Thyroid gland (tissue), 4 donors: ENCODE results near the gene ASB10. TPM values are rescaled to one million over a fixed set of nuclear protein-coding genes. Genes with fewer than 3 reads are reported as not detected.

Experiments used
- DNase-seq, 2 donors: peaks; one replicate each; pipeline ENCODE4 v3.0.0-alpha.2; 2019
- H3K27ac ChIP-seq, 3 donors: fragments of 200-600 bp; sonication (generic); 1 replicate in 2 of 3; 2 replicates in 1 of 3; pipeline ENCODE4 v1.5.1; 2016 to 2019; ENCODE audit warnings: mild to moderate bottlenecking in 1 of 3, moderate library complexity in 1 of 3
- H3K27me3 ChIP-seq: fragments of 200-600 bp; sonication (generic); one replicate; pipeline ENCODE4 v1.5.1; 2019
- H3K36me3 ChIP-seq, 2 donors: fragments of 200-600 bp; sonication (generic); one replicate each; pipeline ENCODE4 v1.5.1; 2016 to 2019
- H3K4me1 ChIP-seq, 2 donors: fragments of 200-600 bp; sonication (generic); one replicate each; pipeline ENCODE4 v1.5.1; 2017 to 2019
- H3K4me3 ChIP-seq, 3 donors: fragments of 200-600 bp; sonication (generic); replicated peaks in 1 of 3; 1 replicate in 2 of 3; 2 replicates in 1 of 3; pipeline ENCODE4 v1.5.1; 2016; ENCODE audit warnings: mild to moderate bottlenecking in 1 of 3
- H3K9me3 ChIP-seq: fragments of 200-600 bp; sonication (generic); one replicate; pipeline ENCODE4 v1.5.1; 2017
- POLR2A ChIP-seq, 2 donors: fragments of 450-650 bp; IDR thresholded peaks; one replicate each; pipeline ENCODE4 v1.6.1; 2017; ENCODE audit warnings: antibody characterized with exemption in 2 of 2, mild to moderate bottlenecking in 2 of 2, moderate library complexity in 1 of 2
- WGBS, 2 donors: methylation state at CpG; one replicate each; pipeline ENCODE4 v1.1.5; 2017; 5-methylcytosine and 5-hydroxymethylcytosine counted together
- intact Hi-C: fragments of 100-400 bp; cut with DNase I; formaldehyde crosslinking; loops from one replicate; pipeline ENCODE4 v1.15.1; 2023
- total RNA-seq, 4 donors: library from RNA; depleted of rRNA; stranded (reverse); fragments of >200 nt; gene quantifications; one replicate each; pipeline ENCODE4 v1.2.3, GENCODE V29; 2016
- TF ChIP-seq, protein P1 (sequence below), 6 experiments: fragments of 200-600 bp in 3 of 6; fragments of 450-650 bp in 3 of 6; sonication (generic) in 3 of 6; IDR thresholded peaks; one replicate each; pipeline ENCODE4 v1.5.1; 2016 to 2019; ENCODE audit warnings: antibody characterized with exemption in 6 of 6, mild to moderate bottlenecking in 2 of 6, inconsistent platforms in 1 of 6, moderate library complexity in 1 of 6

Gene ASB10
- total RNA-seq, 4 donors from 2014 or later: not detected

- Histone ChIP-seq H3K36me3 (no peaks in the 10 kb centered on the region), H3K4me3 (no peak overlapping the region), H3K27ac (no peak overlapping the region), H3K4me1 (no peaks in the 10 kb centered on the region), H3K9me3 (no peaks in the 10 kb centered on the region), H3K27me3 (no peaks in the 10 kb centered on the region)
- no peak for DNase-seq
- intact Hi-C loops: no loop called here
- WGBS, 2 donors: 66 to 71% methylated on average over 9 of the region's 9 CpGs
- TF ChIP-seq, protein P1, sequence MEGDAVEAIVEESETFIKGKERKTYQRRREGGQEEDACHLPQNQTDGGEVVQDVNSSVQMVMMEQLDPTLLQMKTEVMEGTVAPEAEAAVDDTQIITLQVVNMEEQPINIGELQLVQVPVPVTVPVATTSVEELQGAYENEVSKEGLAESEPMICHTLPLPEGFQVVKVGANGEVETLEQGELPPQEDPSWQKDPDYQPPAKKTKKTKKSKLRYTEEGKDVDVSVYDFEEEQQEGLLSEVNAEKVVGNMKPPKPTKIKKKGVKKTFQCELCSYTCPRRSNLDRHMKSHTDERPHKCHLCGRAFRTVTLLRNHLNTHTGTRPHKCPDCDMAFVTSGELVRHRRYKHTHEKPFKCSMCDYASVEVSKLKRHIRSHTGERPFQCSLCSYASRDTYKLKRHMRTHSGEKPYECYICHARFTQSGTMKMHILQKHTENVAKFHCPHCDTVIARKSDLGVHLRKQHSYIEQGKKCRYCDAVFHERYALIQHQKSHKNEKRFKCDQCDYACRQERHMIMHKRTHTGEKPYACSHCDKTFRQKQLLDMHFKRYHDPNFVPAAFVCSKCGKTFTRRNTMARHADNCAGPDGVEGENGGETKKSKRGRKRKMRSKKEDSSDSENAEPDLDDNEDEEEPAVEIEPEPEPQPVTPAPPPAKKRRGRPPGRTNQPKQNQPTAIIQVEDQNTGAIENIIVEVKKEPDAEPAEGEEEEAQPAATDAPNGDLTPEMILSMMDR (IDR thresholded peaks at IDR 0.05): no peak
- TF ChIP-seq POLR2A (IDR thresholded peaks at IDR 0.05): no peak
Measured at GRCh38 chr7:151207315-151207714, 20.3 kb upstream of the ASB10 start.

- H3K9me3 ChIP-seq: no peaks in the 10 kb centered on the region
- WGBS, 2 donors: 58 to 69% methylated on average over 9 of the region's 9 CpGs
Measured at GRCh38 chr7:151206914-151207313, 19.9 kb upstream of the ASB10 start.

GRCh38 chr7:151205730-151206129 lies 18.7 kb upstream of the ASB10 start:
- Histone ChIP-seq H3K4me1 (no peaks in the 10 kb centered on the region), H3K36me3 (no peaks in the 10 kb centered on the region), H3K4me3 (no peak overlapping the region), H3K27me3 (no peaks in the 10 kb centered on the region), H3K27ac (no peak overlapping the region), H3K9me3 (no peaks in the 10 kb centered on the region)
- 69 to 71% methylated on average over 6 of the region's 6 CpGs for WGBS, 2 donors
- no peak for TF ChIP-seq POLR2A (IDR thresholded peaks at IDR 0.05)
- DNase-seq: no peak
- intact Hi-C loops: no loop called here

More at GRCh38 chr7:151206914-151207313, 19.9 kb upstream of the ASB10 start:
- Histone ChIP-seq H3K4me3 (no peak overlapping the region), H3K27me3 (no peaks in the 10 kb centered on the region), H3K4me1 (no peaks in the 10 kb centered on the region), H3K27ac (no peak overlapping the region), H3K36me3 (no peaks in the 10 kb centered on the region)
- TF ChIP-seq, protein P1 (IDR thresholded peaks at IDR 0.05): no peak
- no peak for TF ChIP-seq POLR2A (IDR thresholded peaks at IDR 0.05)
- DNase-seq: no peak
- intact Hi-C loops: no loop called here

GRCh38 chr7:151204383-151205032 lies 17.5 kb upstream of the ASB10 start:
- no peak for DNase-seq
- H3K9me3 ChIP-seq: no peaks in the 10 kb centered on the region
- no peak overlapping the region for H3K27ac ChIP-seq
- no peaks in the 10 kb centered on the region for H3K27me3 ChIP-seq
- intact Hi-C loops: no loop called here
- H3K4me3 ChIP-seq: no peak overlapping the region
- H3K36me3 ChIP-seq: no peaks in the 10 kb centered on the region
- 58 to 78% methylated on average over 30 to 32 of the region's 48 CpGs for WGBS, 2 donors
- H3K4me1 ChIP-seq: no peaks in the 10 kb centered on the region
- TF ChIP-seq, protein P1 (IDR thresholded peaks at IDR 0.05): no peak
- TF ChIP-seq POLR2A (IDR thresholded peaks at IDR 0.05): no peak

GRCh38 chr7:151202836-151203235 lies 15.8 kb upstream of the ASB10 start:
- intact Hi-C loops: no loop called here
- no peaks in the 10 kb centered on the region for H3K9me3 ChIP-seq
- H3K27me3 ChIP-seq: no peaks in the 10 kb centered on the region
- TF ChIP-seq POLR2A (IDR thresholded peaks at IDR 0.05): no peak
- TF ChIP-seq, protein P1 (IDR thresholded peaks at IDR 0.05): no peak
- no peak for DNase-seq
- 96% methylated on average over 9 of the region's 9 CpGs for WGBS, 2 donors
- no peak overlapping the region for H3K4me3 ChIP-seq
- H3K4me1 ChIP-seq: peaks cover 0 to 5% of the 10 kb centered on the region in 2 donors
- H3K36me3 ChIP-seq: no peaks in the 10 kb centered on the region
- no peak overlapping the region for H3K27ac ChIP-seq
